Measurements from ENCODE around the gene IL12RB1. TPM values are rescaled to one million over a fixed set of nuclear protein-coding genes. Genes with fewer than 3 reads are reported as not detected.

IL12RB1 gene
- total and polyA plus RNA-seq, 10 donors: 9.9 to 31.6 (median 24.2) TPM

- H3K27me3 ChIP-seq (replicated peaks in 1 of 7): no peaks in the 10 kb centered on the region
- intact Hi-C loops (cut with DNase I; ENCODE audit: low total_unique reads): no loop called here
- WGBS, 5 donors: 80 to 91% (median 90%) methylated on average over 9 of the region's 9 CpGs
- no peak overlapping the region for H3K27ac ChIP-seq
- H3K4me3 ChIP-seq: no peak overlapping the region
- peaks cover 0 to 7% (median 0%) of the 10 kb centered on the region in 6 donors for H3K4me1 ChIP-seq
- peaks cover 0 to 100% (median 35%) of the 10 kb centered on the region in 6 donors for H3K36me3 ChIP-seq
- no peaks in the 10 kb centered on the region for H3K9me3 ChIP-seq
- DNase-seq: no peak
- no peak for TF ChIP-seq POLR2AphosphoS5 (IDR thresholded peaks at IDR 0.05)
- TF ChIP-seq CTCF (IDR thresholded peaks at IDR 0.05 in 8 of 11, conservative IDR thresholded peaks at IDR 0.05 in 3 of 11): no peak
- no peak for TF ChIP-seq POLR2A (IDR thresholded peaks at IDR 0.05)
These were observed 12.5 kb downstream of the IL12RB1 start for GRCh38 chr19:18074192-18074591.

GRCh38 chr19:18073197-18073596, 13.5 kb downstream of the IL12RB1 start:
- no peak for DNase-seq
- peak overlapping the region in 1 of 8 donors; percentile 17 for H3K27ac ChIP-seq
- intact Hi-C loops (cut with DNase I; ENCODE audit: low total_unique reads): no loop called here
- H3K36me3 ChIP-seq: peaks cover 0 to 96% (median 36%) of the 10 kb centered on the region in 6 donors
- WGBS, 5 donors: 70 to 84% (median 76%) methylated on average over 4 of the region's 4 CpGs
- peaks cover 0 to 7% (median 0%) of the 10 kb centered on the region in 6 donors for H3K4me1 ChIP-seq
- no peaks in the 10 kb centered on the region for H3K27me3 ChIP-seq (replicated peaks in 1 of 7)
- no peaks in the 10 kb centered on the region for H3K9me3 ChIP-seq
- TF ChIP-seq CTCF (IDR thresholded peaks at IDR 0.05 in 8 of 11, conservative IDR thresholded peaks at IDR 0.05 in 3 of 11) (no peak), POLR2A (IDR thresholded peaks at IDR 0.05) (no peak), POLR2AphosphoS5 (IDR thresholded peaks at IDR 0.05) (no peak)
- H3K4me3 ChIP-seq: no peak overlapping the region

- H3K36me3 ChIP-seq: peaks cover 0 to 91% (median 35%) of the 10 kb centered on the region in 6 donors
- intact Hi-C loops (cut with DNase I; ENCODE audit: low total_unique reads): no loop called here
- no peak for DNase-seq
- H3K9me3 ChIP-seq: no peaks in the 10 kb centered on the region
- no peak overlapping the region for H3K27ac ChIP-seq
- no peaks in the 10 kb centered on the region for H3K27me3 ChIP-seq (replicated peaks in 1 of 7)
- 78 to 96% (median 90%) methylated on average over 6 of the region's 6 CpGs for whole genome bisulfite sequencing, 5 donors
- no peak for TF ChIP-seq POLR2AphosphoS5 (IDR thresholded peaks at IDR 0.05)
- H3K4me3 ChIP-seq: no peak overlapping the region
- H3K4me1 ChIP-seq: peaks cover 0 to 7% (median 0%) of the 10 kb centered on the region in 6 donors
These were observed 14.4 kb downstream of the IL12RB1 start for GRCh38 chr19:18072335-18072734.

- H3K9me3 ChIP-seq: no peaks in the 10 kb centered on the region
- TF ChIP-seq CTCF (IDR thresholded peaks at IDR 0.05 in 8 of 11, conservative IDR thresholded peaks at IDR 0.05 in 3 of 11) (no peak), POLR2A (IDR thresholded peaks at IDR 0.05) (no peak)
- peaks cover 0 to 91% (median 29%) of the 10 kb centered on the region in 6 donors for H3K36me3 ChIP-seq
- intact Hi-C loops (cut with DNase I; ENCODE audit: low total_unique reads): no loop called here
- no peak overlapping the region for H3K4me3 ChIP-seq
- no peak overlapping the region for H3K27ac ChIP-seq
- H3K27me3 ChIP-seq (replicated peaks in 1 of 7): no peaks in the 10 kb centered on the region
- peaks cover 0 to 7% (median 0%) of the 10 kb centered on the region in 6 donors for H3K4me1 ChIP-seq
- 79 to 94% (median 82%) methylated on average over 9 to 11 of the region's 11 CpGs for WGBS, 5 donors
- DNase-seq: no peak
These were observed 16.6 kb downstream of the IL12RB1 start for GRCh38 chr19:18070181-18070580.

- H3K27me3 ChIP-seq (replicated peaks in 1 of 7): no peaks in the 10 kb centered on the region
- intact Hi-C loops (cut with DNase I; ENCODE audit: low total_unique reads): no loop called here
- no peak overlapping the region for H3K27ac ChIP-seq
- peaks cover 0 to 7% (median 0%) of the 10 kb centered on the region in 6 donors for H3K4me1 ChIP-seq
- no peak overlapping the region for H3K4me3 ChIP-seq
- H3K36me3 ChIP-seq: peaks cover 0 to 91% (median 28%) of the 10 kb centered on the region in 6 donors
- no peak for DNase-seq
- H3K9me3 ChIP-seq: no peaks in the 10 kb centered on the region
- TF ChIP-seq POLR2A (IDR thresholded peaks at IDR 0.05): no peak
- TF ChIP-seq CTCF (IDR thresholded peaks at IDR 0.05 in 8 of 11, conservative IDR thresholded peaks at IDR 0.05 in 3 of 11): no peak
- peak in 1 of 3 donors; percentile 22 for TF ChIP-seq POLR2AphosphoS5 (IDR thresholded peaks at IDR 0.05)
- WGBS, 5 donors: 85 to 96% (median 89%) methylated on average over 12 to 15 of the region's 15 CpGs
These were observed 17.4 kb downstream of the IL12RB1 start for GRCh38 chr19:18069383-18069782.
